UCSD-AML1 (cell line): Measurements from ENCODE around the gene POLE3.
"Not testable (repeated sequence)": the region's sequence is repeated elsewhere in the genome, so short reads cannot be mapped to it uniquely, and the experiment has no call there.

Source experiments
- DNase-seq: peaks from one replicate; lab custom pipeline; 2025; ENCODE audit not compliant: unreplicated experiment; lab: John Stamatoyannopoulos, UW

POLE3 gene

DNA sequence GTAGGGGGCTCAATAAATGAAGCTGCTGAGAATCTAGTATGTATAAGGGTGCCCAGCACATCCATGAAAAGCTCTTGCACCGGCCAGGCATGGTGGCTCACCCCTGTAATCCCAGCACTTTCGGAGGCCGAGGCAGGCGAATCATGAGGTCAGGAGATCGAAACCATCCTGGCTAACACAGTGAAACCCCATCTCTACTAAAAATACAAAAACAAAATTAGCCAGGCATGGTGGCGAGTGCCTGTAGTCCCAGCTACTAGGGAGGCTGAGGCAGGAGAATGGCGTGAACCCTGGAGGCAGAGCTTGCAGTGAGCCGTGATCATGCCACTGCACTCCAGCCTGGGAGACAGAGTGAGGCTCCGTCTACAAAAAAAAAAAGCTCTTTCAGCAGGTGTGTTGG lies 4.1 kb downstream of the POLE3 start:
- DNase-seq: not testable (repeated sequence)

DNA sequence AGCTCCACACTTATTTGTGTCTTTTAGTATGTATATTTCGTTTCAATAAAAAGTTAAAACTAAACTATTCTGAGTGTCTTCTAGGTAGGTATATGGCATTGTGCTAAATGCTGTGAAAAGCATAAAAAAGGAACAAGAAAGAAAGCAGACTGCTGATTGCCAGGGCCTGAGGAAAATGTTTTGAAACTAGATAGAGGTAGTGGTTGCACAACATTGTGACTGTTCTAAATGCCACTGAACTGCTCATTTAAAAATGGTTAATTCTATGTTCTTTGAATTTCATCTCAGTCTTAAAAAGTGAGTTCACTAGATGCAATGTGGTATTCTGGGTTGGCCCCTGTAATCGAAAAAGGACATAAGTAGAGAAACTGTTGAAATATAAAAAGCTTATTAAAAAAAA lies 6.8 kb downstream of the POLE3 start:
- DNase-seq: no peak

DNA sequence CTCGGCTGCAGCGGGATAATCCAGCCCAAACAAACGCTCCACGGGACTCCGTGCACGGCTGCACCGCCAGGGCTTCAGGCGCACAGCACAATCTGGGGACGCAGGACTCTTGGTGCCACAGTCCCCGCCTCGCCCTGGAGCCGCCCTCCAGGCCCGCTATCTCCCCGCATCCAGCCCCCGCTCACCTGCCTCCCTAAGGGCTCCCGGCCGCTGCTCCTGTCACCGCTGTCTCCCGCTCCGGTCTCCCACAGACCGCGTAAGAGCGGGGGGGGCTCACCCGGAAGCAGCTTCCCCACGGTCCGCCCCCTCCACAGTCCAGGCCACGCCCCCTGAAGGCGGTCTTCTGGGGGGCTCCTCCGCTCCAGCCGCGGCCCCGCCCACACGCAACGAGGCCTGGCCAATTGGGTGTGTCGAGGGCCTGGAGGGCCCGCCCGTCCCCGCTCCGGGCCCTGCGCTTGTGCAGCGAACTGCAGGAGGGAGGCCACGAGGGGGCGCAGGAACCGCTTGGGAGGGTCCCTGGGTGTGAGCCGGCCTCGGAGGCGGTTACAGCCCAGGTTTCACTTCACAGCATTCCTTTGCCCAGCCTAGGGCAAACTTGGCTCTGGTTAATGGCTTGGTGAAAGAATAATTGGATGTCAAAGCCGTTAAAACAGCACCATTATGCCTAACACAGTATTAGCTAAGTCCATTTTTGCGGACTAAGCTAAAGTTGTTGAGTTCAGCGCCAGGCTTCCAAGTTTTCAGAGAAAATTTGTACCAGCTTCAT lies 9.3 kb downstream of the POLE3 start, which contains the start of gene ALAD:
Gene ALAD (minus strand): TSS at position 258 of the 766 bp plus-strand sequence. CDS start 7,725 bp downstream, outside the sequence.
- DNase-seq: peak; percentile 100

DNA sequence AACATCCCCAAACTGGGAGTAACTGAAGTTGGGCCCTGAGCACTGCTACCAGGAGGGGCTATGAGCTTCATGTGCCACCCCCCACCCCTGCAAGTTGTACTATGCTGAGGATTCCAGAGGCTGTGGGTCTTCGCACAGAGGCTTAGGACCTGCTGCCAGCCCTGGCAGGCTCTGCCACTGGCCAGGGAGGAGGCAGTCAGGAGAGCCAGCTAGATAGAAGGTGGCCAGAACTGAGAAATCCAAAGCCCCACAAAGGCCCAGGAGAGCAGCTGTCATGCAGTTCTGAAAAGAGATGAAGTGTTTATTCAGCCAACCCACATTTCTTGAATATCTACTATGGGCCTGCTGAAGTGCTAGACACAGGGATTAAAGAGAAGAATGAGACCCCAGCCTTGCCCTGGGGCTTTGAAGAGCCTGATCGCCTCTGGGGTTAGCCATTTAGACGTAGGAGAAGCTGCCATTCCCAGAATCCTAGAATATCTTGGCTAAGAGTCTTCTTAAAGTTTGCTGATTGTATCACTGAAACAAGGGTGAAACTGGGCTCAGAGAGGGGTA lies 10.8 kb downstream of the POLE3 start:
- no peak for DNase-seq

DNA sequence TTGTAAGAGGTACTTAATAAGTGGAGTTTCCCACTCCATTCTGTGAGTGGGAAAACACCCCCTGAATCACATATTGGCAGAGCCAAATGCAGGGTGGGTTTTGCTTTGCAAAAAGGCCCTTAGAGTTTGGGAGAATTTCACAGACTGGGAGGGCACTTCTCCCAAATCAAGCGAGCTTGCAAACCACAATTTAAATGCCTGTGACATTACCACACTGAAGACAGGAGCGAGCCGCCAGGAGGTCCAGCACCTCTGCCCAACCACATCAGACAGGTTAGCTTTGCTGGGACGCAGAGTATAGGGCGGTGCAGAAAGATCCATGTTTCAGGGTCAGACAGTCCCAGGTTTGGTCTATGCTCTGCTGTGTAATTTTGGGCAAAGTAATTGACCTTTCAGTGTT lies 11.7 kb downstream of the POLE3 start:
- DNase-seq: no peak

DNA sequence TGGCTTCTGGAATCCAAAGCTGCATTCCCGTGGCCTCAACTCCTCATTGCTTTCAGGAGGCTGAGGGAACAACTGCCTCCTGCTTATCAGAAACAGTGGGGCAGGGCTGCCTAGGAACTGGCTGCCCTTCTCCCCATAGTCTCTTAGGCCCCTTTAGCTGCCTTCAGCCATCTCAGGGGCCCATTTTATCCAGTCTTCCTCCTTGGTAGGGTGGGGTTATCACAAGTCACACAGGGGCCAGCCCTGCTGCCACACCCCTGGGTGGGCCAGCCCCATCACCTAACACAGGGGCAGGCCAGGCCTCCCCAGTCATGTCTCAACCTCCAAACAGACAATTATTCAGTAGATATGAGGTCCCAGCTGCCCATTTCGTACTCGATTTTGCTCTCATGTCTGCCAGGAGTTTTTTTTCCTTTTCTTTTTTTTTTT lies 13.3 kb downstream of the POLE3 start:
- DNase-seq: no peak

DNA sequence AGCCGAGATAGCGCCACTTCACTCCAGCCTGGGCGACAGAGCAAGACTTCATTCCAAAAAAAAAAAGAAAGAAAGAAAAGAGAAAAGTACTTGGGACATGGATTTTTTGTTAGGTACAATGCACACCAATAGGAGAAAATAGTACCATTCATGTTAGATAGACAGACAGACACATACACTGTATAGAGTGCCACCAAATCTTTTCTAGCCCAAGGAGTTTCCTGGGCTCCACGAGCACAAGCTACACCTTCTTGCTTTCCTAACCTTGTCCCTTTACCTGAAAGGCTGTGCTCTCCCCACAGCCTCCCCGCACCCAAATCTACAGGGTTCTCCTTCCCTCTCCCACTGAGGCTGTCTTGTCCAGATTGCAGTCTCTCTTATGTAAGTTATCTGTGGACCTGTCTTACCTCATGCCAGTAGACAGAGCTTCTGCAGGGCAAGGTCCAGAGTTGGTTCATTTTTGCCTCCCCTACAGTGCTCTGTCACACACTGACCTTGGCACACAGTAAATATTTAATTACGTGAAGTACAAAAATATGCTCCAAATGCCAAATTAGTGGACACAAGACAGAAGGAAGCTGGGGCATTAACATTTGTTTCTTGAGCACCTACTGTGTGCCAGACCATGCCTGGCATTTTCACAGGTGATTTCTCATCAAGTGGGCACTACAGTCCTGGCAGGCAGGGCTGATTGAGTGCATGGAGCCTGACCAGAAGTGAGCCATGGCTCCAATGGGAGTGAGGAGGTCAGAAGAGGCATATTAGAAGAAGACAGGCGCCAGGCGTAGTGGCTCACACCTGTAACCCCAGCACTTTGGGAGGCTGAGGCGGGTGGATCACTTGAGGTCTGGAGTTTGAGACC lies 15.2 kb downstream of the POLE3 start:
- no peak for DNase-seq

DNA sequence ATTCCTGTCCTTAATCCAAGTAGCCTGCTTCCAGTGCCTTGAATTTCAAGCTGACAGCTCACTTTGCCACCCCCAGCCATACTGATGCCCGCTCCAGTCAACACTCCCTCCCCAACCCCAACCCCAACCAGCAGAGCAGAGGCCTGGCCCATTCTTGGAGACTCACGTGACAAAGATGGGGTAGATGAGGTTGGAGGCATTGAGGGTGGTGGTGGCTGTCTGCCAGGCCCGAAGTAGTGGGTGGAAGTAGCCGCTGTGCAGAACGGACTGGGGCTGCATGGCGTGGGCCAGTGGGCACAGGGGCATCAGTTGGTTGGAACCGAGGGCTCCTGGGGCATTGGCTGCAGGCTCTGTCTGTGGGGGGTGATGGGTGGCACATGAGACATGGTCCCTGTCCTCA lies 17.2 kb downstream of the POLE3 start:
- no peak for DNase-seq

DNA sequence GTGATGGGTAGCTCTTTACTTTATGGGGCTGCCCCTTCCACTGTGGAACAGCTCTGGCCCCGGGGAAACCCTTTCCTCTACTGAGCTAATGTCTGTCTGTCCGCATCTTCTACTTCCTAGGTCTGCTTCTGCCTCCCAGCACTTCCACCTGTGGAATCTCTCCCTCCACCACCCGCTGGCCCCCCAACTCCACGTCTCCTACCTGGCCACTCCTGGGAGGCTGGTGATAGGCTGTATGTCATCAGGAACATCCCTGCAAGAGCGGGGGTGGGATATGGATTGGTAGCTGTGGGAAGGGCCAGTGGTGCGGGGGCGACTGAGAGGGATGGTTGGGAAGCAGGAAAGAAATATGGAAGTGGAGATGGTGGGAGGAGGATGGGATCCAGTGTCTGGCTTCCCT lies 18.6 kb downstream of the POLE3 start:
- no peak for DNase-seq

DNA sequence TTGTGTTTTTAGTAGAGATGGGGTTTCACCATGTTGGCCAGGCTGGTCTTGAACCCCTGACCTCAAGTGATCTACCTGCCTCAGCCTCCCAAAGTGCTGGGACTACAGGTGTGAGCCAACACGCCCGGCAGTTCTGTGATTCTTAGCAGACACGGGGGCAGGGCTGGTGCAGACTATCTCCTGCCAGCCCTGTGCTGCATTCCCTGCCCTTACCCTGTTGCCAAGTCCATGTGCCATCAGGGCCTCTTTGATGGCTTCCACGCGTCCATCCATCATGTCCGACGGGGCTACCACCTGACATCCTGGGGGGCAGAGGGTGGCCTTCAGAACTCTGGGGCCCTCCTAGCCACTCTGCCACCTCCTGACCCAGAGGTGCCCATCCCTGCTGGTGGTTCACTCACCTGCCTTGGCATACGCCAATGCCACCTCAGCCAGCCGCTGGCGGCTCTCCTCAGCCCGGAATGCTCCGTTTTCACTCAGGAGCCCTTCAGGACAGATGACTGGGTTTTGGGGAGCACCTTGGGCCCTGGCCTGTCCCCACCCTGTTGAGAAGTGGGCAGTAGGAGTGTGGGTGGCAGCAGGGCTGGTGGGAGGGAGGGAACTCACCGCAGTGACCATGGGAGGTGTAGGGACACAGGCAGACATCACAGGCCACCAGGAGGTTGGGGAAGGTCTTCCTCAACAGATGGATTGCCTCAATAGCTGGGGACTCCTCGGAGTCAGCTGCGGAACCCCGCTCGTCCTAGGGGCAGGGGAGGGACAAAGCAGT lies 20.1 kb downstream of the POLE3 start:
- no peak for DNase-seq

DNA sequence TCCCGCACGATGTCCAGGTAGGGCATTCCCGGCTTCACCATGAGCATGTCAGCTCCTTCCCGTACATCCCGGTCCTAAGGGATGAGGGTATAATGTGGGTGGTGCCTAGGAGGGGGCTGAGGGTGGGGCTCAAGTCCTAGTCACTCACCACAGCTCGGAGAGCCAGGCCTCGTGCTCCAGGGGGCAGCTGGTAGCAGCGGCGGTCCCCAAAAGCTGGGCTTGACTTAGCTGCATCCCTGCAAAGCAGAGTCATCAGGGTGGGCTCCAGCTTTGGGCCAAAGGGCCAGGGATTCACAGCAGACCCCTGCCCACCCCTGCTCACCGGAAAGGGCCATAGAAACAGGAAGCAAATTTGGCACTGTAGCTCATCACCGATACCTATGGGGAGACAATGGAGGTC lies 21.0 kb downstream of the POLE3 start:
- no peak for DNase-seq

DNA sequence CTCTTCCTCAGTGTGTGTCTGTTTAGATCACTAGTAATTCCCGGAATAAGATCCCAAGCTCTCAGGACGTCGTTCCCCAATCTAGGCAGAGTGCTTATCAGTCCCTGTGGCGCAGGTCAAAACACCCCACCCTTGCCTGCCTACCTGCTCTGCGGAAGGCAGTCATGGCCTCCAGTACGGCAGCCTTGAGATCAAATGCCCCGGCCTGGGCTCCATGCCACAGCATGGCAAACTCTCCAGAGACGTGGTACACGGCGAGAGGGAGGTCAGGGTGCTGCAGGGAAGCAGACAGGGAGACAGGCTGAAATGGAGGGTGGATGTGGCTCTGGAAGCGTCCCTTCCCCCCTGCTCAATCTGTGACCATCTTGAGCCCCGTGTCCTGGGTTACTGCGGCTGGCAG lies 21.6 kb downstream of the POLE3 start:
- DNase-seq: no peak

DNA sequence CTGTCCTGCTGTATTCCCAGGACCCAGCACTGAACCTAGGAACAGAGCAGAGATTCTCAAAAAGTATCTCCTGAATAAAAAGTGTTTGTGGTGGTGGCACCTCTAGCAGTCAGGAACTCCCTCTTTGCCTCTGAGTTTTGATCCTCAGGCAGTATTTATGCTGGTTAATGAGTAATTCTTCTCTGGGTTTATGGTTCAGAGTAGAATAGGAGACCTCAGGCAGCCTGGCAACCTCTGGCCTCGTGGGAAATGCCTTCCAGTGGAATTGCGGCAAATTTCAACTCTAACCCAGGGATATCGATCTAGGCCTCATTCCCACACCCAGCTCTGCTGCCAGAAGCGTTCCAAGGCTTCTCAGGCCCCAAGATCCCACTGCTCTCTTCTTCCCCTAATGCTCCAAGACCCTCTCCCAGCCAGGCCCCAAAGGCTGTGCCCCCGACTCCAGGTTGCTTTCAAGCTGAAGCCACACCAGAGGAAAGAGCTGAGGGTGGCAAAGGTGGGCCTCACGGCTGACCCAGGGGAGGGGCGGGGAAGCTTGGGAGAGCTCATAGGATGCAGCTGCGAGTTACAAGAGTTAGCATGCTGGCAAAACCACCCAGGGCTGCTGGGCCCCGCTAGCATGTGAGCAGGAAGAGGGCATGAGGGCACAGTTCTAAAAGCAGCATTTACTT lies 22.8 kb downstream of the POLE3 start:
- DNase-seq: no peak

DNA sequence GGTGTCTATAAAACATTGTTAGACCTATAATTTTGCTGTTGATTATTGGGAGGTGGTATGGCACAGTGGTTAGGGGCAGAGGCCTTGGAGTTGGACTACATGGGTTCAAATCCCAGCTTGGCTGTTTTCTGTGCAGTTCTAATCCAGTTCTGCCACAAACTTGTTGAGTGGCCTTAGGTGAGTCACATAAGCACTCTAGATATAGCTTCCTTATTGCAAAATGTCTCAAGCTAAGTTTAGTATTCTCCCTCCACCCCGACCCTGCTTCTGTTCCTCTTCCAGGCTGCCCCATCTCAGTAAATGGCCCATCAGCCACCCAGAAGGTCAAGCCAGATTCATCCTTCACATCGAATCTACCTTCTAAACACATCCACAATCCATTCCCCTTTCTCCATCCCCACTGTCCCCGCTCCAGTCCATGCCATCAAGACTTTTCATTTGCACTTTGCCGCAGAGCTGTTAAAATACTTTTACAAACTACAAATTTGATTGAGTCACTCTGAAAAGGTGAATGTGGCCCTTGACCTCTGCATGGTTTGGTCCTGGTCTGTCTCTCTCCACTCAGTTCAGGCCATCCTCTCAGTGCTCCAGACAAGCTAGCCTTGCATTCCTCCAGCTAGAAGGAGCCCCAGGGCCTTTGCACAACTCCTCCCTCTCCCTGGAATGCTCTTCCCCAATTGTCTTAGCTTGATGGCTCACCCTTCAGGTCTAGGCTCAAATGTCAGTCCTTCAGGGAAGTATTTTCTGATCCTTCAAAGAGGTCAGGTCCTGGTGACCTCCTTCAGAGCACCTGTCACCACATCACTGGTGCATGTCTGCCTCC lies 23.7 kb downstream of the POLE3 start:
- DNase-seq: no peak

DNA sequence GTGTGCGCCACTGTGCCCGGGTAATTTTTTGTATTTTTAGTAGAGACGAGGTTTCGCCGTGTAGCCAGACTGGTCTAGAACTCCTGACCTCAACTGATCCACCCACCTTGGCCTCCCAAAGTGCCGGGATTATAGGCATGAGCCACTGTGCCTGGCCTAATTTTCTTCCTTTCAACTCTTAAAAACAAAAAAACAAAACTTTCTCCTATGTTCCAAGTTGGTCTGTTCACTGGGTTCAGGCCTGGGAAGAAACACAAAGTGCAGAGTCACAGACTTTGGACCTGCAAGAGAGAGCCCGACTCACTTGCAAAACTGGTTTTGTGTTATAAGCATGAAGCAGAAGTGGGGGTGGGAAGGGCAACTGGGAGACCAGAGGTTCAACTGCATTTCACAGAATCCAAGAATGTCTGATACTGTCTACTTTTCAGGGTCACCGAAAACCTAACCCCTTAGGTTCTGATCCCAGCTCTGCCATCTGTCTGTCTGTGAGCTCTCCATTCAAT lies 28.5 kb downstream of the POLE3 start:
- DNase-seq: no peak

DNA sequence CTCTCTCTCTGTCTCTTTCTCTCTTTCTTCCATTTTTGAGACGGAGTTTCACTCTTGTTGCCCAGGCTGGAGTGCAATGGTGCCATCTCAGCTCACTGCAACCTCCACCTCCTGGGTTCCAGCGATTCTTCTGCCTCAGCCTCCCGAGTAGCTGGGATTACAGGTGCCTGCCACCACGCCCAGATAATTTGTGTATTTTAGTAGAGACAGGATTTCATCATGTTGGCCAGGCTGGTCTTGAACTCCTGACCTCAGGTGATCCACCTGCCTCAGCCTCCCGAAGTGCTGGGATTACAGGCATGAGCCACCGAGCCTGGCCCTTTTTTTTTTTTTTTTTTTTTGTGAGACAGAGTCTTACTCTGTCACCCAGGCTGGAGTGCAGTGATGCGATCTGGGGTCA lies 29.0 kb downstream of the POLE3 start:
- DNase-seq: not testable (repeated sequence)

DNA sequence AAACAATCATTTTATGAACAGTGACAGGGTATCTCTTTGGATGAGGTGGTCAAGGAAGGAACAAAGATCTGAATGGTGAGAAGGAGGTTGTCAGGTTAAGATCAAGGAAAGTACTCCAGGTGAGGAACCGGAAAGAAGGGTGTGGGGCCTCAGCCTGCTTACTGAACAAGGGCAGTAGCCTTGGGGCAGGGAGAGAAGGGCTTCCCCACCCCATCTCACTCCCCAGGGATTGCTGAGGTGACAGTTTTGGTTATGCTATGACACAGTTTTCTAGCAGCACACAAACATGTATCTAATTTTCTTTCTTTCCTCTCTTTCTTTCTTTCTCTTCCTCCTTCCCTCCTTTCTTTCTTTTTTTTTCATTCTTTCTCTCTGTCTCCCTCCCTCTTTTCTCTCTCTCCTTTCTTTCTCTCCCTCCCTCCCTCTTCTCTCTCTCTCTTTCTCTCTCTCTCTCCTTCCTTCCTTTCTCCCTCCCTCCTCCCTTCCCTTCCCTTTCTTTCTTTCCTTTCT lies 29.6 kb downstream of the POLE3 start:
- no peak for DNase-seq

DNA sequence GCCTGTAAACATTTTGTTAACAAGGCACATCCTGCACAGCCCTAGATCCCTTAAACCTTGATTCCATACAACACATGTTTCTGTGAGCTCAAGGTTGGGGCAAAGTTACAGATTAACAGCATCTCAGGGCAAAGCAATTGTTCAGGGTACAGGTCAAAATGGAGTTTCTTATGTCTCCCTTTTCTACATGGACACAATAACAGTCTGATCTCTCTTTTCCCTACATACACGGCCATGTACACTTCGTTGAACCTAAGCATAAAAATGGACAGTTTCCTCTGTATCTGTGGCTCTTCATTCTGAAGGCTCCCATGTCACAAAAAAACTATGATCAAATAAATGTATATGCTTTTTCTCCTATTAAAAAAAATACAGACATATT lies 30.7 kb downstream of the POLE3 start:
- not testable (repeated sequence) for DNase-seq

DNA sequence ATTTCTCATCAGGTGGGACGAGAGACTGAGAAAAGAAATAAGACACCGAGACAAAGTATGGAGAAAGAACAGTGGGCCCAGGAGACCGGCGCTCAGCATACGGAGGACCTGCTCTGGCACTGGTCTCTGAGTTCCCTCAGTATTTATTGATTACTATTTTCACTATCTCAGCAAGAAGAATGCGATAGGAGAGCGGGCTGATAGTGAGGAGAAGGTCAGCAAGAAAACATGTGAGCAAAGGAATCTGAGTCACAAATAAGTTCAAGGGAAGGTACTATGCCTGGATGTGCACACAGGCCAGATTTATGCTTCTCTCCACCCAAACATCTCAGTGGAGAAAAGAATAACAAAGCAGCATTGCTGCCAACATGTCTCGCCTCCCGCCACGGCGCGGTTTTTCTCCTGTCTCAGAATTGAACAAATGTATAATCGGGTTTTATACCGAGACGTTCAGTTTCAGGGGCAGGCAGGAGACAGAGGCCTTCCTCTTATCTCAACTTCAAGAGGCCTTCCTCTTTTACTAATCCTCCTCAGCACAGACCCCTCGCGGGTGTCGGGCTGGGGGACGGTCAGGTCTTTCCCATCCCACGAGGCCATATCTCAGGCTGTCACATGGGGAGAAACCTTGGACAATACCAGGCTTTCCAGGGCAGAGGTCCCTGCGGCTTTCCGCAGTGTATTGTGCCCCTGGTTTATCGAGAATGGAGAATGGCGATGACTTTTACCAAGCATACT lies 31.2 kb downstream of the POLE3 start:
- DNase-seq: not testable (repeated sequence)
